AML-193 (cell line): Measurements from ENCODE around the gene SFT2D1.

Experiments used
- DNase-seq, 2 experiments: peaks; one replicate each; lab custom pipeline; 2025; lab: John Stamatoyannopoulos, UW

The SFT2D1 gene

GRCh38 chr6:166307082-166308032 lies 35.0 kb downstream of the SFT2D1 start:
- DNase-seq, result no peak

DNA sequence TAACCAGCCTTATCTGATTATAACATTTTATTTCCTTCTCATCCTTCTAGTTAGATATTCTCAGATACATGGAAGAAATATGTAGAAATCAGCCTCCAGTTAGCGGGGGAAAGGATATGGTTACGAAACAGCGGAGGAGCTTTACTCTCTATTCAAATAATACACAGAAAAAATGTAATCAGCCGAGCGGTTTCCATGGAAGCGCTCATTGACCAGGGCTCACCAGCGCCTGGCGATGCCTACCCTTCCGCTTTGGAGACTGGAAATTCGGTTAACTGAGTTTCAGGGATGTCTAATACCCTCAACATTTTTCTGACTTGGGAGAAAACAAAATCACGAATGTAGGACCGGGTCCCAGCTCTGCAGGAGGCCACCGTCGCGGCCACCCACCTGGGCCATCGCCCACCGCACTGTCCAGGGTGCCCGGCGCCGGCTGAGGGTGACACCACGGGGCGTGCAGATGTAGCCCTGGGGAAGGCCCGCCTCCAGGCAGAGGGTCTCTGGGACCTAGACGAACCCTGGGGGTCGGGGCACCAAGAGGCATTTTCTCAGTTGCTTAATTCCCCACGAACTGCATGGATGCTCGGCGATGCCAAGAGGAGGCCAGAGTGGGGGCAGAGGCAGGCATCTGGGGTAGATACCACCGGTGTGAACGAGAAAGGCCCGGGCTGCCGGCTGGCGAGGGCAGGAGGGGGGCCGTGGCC lies 35.8 kb downstream of the SFT2D1 start:
- DNase-seq, result no peak

DNA sequence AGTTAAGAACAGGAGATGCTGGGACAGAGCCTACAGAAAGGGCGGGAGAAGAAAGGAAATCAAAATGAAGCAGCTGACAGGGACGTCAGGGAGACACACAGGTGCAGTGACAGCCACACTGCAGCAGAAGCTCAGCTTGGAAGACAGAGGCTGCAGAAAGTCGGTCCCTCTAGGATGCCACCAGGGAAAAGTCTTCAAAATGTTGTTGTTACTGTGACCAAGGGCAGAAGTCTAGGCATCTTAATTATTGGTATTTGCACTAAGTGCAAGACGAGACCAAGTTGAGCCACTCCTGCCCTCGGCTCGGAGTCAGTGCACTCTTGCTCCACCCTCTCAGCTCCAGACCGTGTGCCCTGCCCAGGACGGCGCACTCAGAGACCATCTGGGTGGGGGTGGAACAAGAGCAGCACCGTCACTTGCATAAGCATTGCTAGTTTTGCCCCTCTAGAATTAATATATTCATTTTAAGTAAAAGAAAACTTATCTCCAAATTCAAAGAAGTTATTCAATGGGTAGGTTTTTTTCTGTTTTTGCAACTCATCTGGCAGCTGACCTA lies 36.7 kb downstream of the SFT2D1 start:
- DNase-seq, result no peak

- DNase-seq, result no peak
These were observed 38.2 kb downstream of the SFT2D1 start for GRCh38 chr6:166304106-166304505.

GRCh38 chr6:166301611-166302529 lies 40.5 kb downstream of the SFT2D1 start:
- no peak for DNase-seq

GRCh38 chr6:166300357-166300987 lies 41.9 kb downstream of the SFT2D1 start:
- no peak for DNase-seq

GRCh38 chr6:166297606-166298005 lies 44.7 kb downstream of the SFT2D1 start:
- DNase-seq, result no peak

GRCh38 chr6:166296035-166296883 lies 46.1 kb downstream of the SFT2D1 start:
- no peak for DNase-seq

- DNase-seq, result no peak
These were observed 48.4 kb downstream of the SFT2D1 start for GRCh38 chr6:166293731-166294584.

GRCh38 chr6:166289207-166290060 lies 52.9 kb downstream of the SFT2D1 start:
- DNase-seq, result no peak

GRCh38 chr6:166286839-166287271 lies 55.5 kb downstream of the SFT2D1 start:
- DNase-seq, result no peak

DNA sequence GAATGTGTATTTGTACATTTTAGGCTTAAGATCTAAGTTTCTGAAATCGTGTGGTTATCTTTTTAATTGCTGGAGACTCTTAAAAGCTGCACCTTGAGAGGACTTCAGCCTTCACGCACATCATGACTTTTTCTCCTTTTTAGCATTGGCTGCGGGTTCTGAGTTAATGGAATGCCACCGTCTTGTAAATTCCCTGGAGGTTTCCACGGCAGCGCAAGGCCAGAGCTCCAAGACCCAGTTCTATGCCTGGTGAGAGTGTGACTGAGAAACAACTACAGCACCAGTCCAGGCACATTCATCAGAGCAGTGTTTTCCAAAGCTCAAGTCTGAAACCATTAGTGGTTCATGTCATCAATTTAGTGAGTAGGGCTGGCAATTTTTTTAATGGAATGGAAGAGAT lies 57.1 kb downstream of the SFT2D1 start:
- no peak for DNase-seq

DNA sequence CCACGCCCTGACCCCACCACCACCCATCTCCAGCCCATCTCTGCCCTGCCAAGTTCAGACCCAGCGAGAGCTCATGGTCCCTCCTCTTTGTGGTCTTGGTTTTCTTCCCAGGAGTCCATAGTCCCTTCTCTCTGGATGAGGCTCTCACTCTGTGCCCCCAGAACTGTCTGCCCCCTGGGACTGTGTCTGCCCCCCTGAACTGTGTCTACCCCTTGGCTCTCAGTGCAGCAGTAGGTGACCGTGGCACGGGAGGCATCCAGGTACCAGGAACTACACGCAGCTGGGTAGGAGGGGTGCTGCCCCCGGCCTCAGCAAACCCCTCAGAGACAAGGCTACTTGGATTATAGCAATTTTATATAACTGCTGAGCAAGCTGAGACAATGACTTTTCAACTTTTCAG lies 57.7 kb downstream of the SFT2D1 start:
- DNase-seq, result no peak

- DNase-seq, result no peak
These were observed 59.8 kb downstream of the SFT2D1 start for GRCh38 chr6:166282394-166283032.

DNA sequence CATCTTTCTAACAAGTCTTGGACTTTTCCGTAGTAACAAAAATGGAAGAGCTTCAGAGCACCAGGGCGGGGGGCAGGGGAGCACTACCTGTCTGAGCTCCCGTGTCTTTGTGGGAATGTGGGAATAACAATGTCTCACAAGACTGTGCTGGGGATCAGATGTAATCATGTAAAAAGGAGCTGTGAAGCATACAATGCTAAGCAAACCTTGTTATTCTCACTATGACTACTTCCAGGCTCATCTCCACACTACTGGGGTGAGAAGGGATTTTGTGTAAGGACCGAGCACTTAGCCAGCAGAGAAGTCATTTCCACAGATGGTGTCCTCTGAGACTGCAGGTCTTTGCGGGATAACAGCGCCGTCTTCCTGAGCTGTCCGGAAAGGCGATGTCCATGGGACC lies 61.2 kb downstream of the SFT2D1 start:
- DNase-seq, result no peak

- no peak for DNase-seq
These were observed 63.0 kb downstream of the SFT2D1 start for GRCh38 chr6:166279393-166279679.

GRCh38 chr6:166278579-166279392 lies 63.6 kb downstream of the SFT2D1 start:
- DNase-seq, result no peak
